Transverse colon (tissue), 4 donors: Measurements from ENCODE around the gene FMNL2. TPM values are rescaled to one million over a fixed set of nuclear protein-coding genes. Genes with fewer than 3 reads are reported as not detected.

ENCODE experiments used
- DNase-seq: peaks from one replicate; pipeline ENCODE4 v3.0.0-alpha.2; 2019
- H3K27ac ChIP-seq, 4 donors: fragments of 200-600 bp; sonication (generic); 2 replicates each; pipeline ENCODE4 v1.5.1; 2016 to 2018; ENCODE audit warnings: inconsistent platforms in 4 of 4
- H3K27me3 ChIP-seq: fragments of 200-600 bp; sonication (generic); 2 replicates; pipeline ENCODE4 v1.5.1; 2017; ENCODE audit warnings: inconsistent platforms
- H3K36me3 ChIP-seq, 4 donors: fragments of 200-600 bp; sonication (generic); 2 replicates each; pipeline ENCODE4 v1.5.1; 2017 to 2019; ENCODE audit warnings: inconsistent platforms in 4 of 4
- H3K4me1 ChIP-seq, 4 donors: fragments of 200-600 bp; sonication (generic); 2 replicates each; pipeline ENCODE4 v1.5.1; 2017 to 2020; ENCODE audit warnings: inconsistent platforms in 4 of 4
- H3K4me3 ChIP-seq, 4 donors: fragments of 200-600 bp; sonication (generic); 1 replicate in 1 of 4; 2 replicates in 3 of 4; pipeline versions ENCODE4 v1.5.1 to v1.6.1; 2017 to 2019; ENCODE audit warnings: inconsistent platforms in 4 of 4
- H3K9me3 ChIP-seq, 2 donors: fragments of 200-600 bp; sonication (generic); 2 replicates each; pipeline ENCODE4 v1.5.1; 2017 to 2019; ENCODE audit warnings: inconsistent platforms in 2 of 2
- EP300 ChIP-seq: sonication (generic); formaldehyde crosslinking; IDR thresholded peaks from one replicate; pipeline ENCODE4 v1.6.1; 2017; ENCODE audit warnings: antibody characterized with exemption, low read depth
- POLR2A ChIP-seq: fragments of 450-650 bp; IDR thresholded peaks from one replicate; pipeline ENCODE4 v1.6.1; 2016; ENCODE audit warnings: antibody characterized with exemption, mild to moderate bottlenecking, moderate library complexity
- POLR2AphosphoS5 ChIP-seq, 3 donors: sonication (generic); formaldehyde crosslinking; IDR thresholded peaks; one replicate each; pipeline ENCODE4 v1.6.1; 2016; ENCODE audit warnings: antibody characterized with exemption in 3 of 3
- WGBS, 2 donors: methylation state at CpG; one replicate each; pipeline ENCODE4 v1.1.5; 2018; ENCODE audit warnings: low coverage in 1 of 2; 5-methylcytosine and 5-hydroxymethylcytosine counted together
- in situ Hi-C, 4 donors: fragments of 200-750 bp; cut with MboI; loops; one replicate each; pipeline versions ENCODE4 v1.15.0 to v1.15.1; 2017; ENCODE audit warnings: low sequenced_read_pairs in 3 of 4, low pct_ligation_motif_present in 1 of 4, low pct_unique_long_range_greater_than_20kb in 1 of 4
- intact Hi-C: fragments of 100-400 bp; cut with DNase I; formaldehyde crosslinking; loops from one replicate; pipeline ENCODE4 v1.15.1; 2023; ENCODE audit warnings: low total_unique reads
- total RNA-seq, 4 donors: library from RNA; depleted of rRNA; stranded (reverse); fragments of >200 nt; gene quantifications; one replicate each; pipeline ENCODE4 v1.1.0, GENCODE V29; 2016
- TF ChIP-seq, protein P1 (sequence below), 5 experiments: fragments of 200-600 bp in 3 of 5; fragments of 450-650 bp in 2 of 5; sonication (generic) in 3 of 5; IDR thresholded peaks; 1 replicate in 2 of 5; 2 replicates in 3 of 5; pipeline ENCODE4 v1.5.1; 2016 to 2017; ENCODE audit warnings: antibody characterized with exemption in 5 of 5, inconsistent platforms in 3 of 5, mild to moderate bottlenecking in 2 of 5, moderate library complexity in 1 of 5

Gene FMNL2
- total RNA-seq, 4 donors from 2014 or later: 9.2 to 31.4 (median 23.9) TPM

DNA sequence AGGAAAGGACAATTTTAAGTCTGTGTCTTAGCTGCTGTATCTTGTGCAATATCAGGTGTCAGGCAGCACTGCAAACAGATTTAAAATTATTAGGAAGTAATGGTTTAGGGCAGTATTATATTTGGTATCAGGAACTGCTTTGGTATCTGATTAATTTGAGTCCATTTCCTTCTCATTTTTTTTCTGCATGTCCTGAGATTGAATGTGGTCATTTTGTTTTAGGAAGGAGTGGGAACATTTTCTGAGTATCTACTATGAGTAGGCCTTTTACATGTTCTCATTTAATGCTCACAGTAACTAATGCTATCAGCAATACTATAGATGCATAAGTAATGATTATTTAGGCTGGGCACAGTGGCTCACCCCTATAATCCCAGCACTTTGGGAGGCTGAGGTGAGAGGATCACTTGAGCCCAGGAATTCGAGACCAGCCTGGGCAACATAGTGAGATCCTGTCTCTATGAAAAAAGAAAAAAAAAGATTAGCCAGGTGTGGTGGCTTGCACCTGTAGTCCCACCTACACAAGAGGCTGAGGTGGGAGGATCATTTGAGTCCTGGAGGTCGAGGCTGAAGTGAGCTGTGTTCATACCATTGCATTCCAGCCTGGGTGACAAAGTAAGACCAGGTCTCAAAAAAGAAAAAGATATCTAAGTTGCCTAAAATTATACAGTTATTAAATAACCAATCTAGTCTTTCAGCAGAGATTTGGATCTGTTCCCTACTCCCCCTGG lies 4.7 kb downstream of the FMNL2 start:
- Histone ChIP-seq H3K27me3 (no peaks in the 10 kb centered on the region), H3K27ac (no peak overlapping the region), H3K36me3 (no peaks in the 10 kb centered on the region), H3K9me3 (no peaks in the 10 kb centered on the region), H3K4me1 (peaks cover under 1 to 20% (median 7%) of the 10 kb centered on the region in 4 donors), H3K4me3 (no peak overlapping the region)
- no peak for DNase-seq
- TF ChIP-seq POLR2A (no peak), POLR2AphosphoS5 (IDR thresholded peaks at IDR 0.05) (no peak), EP300 (no peak)
- TF ChIP-seq, protein P1, sequence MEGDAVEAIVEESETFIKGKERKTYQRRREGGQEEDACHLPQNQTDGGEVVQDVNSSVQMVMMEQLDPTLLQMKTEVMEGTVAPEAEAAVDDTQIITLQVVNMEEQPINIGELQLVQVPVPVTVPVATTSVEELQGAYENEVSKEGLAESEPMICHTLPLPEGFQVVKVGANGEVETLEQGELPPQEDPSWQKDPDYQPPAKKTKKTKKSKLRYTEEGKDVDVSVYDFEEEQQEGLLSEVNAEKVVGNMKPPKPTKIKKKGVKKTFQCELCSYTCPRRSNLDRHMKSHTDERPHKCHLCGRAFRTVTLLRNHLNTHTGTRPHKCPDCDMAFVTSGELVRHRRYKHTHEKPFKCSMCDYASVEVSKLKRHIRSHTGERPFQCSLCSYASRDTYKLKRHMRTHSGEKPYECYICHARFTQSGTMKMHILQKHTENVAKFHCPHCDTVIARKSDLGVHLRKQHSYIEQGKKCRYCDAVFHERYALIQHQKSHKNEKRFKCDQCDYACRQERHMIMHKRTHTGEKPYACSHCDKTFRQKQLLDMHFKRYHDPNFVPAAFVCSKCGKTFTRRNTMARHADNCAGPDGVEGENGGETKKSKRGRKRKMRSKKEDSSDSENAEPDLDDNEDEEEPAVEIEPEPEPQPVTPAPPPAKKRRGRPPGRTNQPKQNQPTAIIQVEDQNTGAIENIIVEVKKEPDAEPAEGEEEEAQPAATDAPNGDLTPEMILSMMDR (IDR thresholded peaks at IDR 0.05): no peak
- WGBS, 2 donors: 73% methylated on average over 2 of the region's 2 CpGs; no CpG with 5 or more reads in 1 of the 2 donors
- in situ Hi-C loops: loop anchor here in 3 of 4 donors (10.0 to 25.0 kb wide), 4 partner anchors 152 to 295 kb away; partner anchors contain the start of gene STAM2 (in 2 of the 3)
- intact Hi-C loops: loop anchor here (10.0 kb wide), 2 partner anchors 75 to 285 kb away; no protein-coding TSS in a partner anchor

DNA sequence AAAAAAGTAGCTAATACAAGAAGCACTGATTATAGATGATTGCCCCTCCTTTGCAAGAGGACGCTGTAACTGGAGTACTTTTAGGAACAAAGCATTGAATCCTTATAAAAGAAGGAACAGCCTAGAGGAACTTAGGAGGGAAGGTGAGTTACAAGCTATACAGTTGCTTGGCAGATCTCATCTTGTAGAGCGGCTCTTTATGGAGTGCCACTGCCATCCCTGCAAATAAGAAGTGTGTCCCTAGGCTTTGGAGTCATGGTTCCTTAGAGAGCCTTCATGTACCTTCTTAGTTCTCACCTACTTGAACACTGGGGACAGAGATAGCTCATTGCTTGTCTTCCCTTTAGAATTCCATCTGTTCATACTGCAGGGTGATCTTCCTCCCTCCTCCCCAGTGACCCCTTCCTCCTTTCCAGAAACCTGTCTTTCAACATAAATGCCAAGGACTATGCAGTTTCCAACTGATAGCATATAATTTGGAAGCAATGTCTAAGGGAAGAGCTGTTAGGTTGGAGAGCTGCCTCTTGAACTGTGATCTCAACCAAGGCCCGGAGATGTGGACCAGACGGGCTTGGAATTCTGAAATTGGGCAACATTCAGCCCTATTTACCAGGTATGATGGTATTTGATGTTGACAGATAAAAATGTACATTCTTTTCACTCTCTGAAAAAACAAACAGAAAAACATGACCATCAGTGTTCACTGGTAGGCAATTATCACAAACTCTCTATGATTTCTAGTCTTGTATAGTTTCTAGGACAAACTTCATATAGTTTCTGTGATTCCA lies 7.5 kb downstream of the FMNL2 start:
- TF ChIP-seq, protein P1 (IDR thresholded peaks at IDR 0.05): no peak
- TF ChIP-seq POLR2A: no peak
- no peak for TF ChIP-seq POLR2AphosphoS5 (IDR thresholded peaks at IDR 0.05)
- no peak for TF ChIP-seq EP300
- no peak for DNase-seq
- in situ Hi-C loops (loop anchor here in 2 of 4 donors (25.0 kb wide), 2 partner anchors 155 to 270 kb away; partner anchors contain the start of gene STAM2 (in 2 of the 2)), intact Hi-C loops (loop anchor here (10.0 kb wide), 1 partner anchor 72 kb away; no protein-coding TSS in a partner anchor)
- no peak overlapping the region for H3K27ac ChIP-seq
- no peaks in the 10 kb centered on the region for H3K27me3 ChIP-seq
- no peak overlapping the region for H3K4me3 ChIP-seq
- WGBS, 2 donors: 55 to 92% methylated on average over 2 to 4 of the region's 4 CpGs
- H3K36me3 ChIP-seq: no peaks in the 10 kb centered on the region
- no peaks in the 10 kb centered on the region for H3K9me3 ChIP-seq
- peaks cover 0 to 9% (median 3%) of the 10 kb centered on the region in 4 donors for H3K4me1 ChIP-seq

DNA sequence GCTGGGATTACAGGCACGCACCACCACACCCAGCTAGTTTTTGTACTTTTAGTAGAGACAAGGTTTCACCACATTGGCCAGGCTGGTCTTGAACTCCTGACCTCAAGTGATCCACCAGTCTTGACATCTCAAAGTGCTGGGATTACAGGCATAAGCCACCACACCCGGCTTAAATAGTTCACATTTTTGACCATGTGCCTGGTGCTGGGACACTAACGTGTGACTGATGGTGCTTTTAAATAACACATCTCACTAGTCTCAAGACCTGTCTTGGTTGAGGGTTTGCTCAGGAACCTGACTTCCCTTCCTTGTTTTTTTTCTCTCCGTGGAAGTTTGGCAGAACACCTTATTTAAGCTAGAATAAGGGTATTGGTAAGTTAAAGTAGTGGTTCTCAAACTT lies 8.5 kb downstream of the FMNL2 start:
- H3K27me3 ChIP-seq: no peaks in the 10 kb centered on the region
- no peaks in the 10 kb centered on the region for H3K9me3 ChIP-seq
- WGBS, 2 donors: 67 to 74% methylated on average over 3 to 4 of the region's 4 CpGs
- no peak for DNase-seq
- no peak overlapping the region for H3K4me3 ChIP-seq
- intact Hi-C loops (loop anchor here (10.0 kb wide), 1 partner anchor 71 kb away; no protein-coding TSS in a partner anchor), in situ Hi-C loops (loop anchor here in 2 of 4 donors (25.0 kb wide), 2 partner anchors 156 to 269 kb away; partner anchors contain the start of gene STAM2 (in 2 of the 2))
- no peak for TF ChIP-seq EP300
- no peak for TF ChIP-seq POLR2AphosphoS5 (IDR thresholded peaks at IDR 0.05)
- TF ChIP-seq, protein P1 (IDR thresholded peaks at IDR 0.05): no peak
- no peak for TF ChIP-seq POLR2A
- no peak overlapping the region for H3K27ac ChIP-seq
- no peaks in the 10 kb centered on the region for H3K36me3 ChIP-seq
- H3K4me1 ChIP-seq: peaks cover 0 to 3% (median 0%) of the 10 kb centered on the region in 4 donors
